Astrocyte (in vitro differentiated cells and primary cell): ENCODE results near the gene MCM3AP. TPM values are rescaled to one million over a fixed set of nuclear protein-coding genes. Genes with fewer than 3 reads are reported as not detected.

Experiments used
- DNase-seq: peaks from one replicate; pipeline ENCODE4 v3.0.0-alpha.2; 2010; ENCODE audit warnings: low read depth
- FAIRE-seq: peaks from 2 replicates; lab custom pipeline; 2011; peaks lifted over from hg19 to GRCh38; lab: Jason Lieb, UNC
- H2AFZ ChIP-seq: 2 replicates; pipeline ENCODE4 v1.6.0; 2012; ENCODE audit warnings: low read depth, low read length, inconsistent platforms
- H3K27ac ChIP-seq: 2 replicates; pipeline ENCODE4 v1.5.1; 2011; ENCODE audit warnings: low read depth, low read length, inconsistent platforms
- H3K27me3 ChIP-seq: 2 replicates; pipeline ENCODE4 v1.6.0; 2011; ENCODE audit warnings: low read length, inconsistent platforms; ENCODE audit not compliant: insufficient read depth
- H3K36me3 ChIP-seq: 2 replicates; pipeline ENCODE4 v1.5.1; 2011; ENCODE audit warnings: low read length, inconsistent platforms; ENCODE audit not compliant: insufficient read depth
- H3K4me1 ChIP-seq: 2 replicates; pipeline ENCODE4 v1.5.1; 2011; ENCODE audit warnings: low read length, inconsistent platforms; ENCODE audit not compliant: insufficient read depth
- H3K4me2 ChIP-seq: 2 replicates; pipeline ENCODE4 v1.6.0; 2012; ENCODE audit warnings: low read length, inconsistent platforms
- H3K4me3 ChIP-seq: 2 replicates; pipeline ENCODE4 v1.5.1; 2011; ENCODE audit warnings: low read depth, mild to moderate bottlenecking, low read length, inconsistent platforms; ENCODE audit not compliant: insufficient read depth
- H3K79me2 ChIP-seq: 2 replicates; pipeline ENCODE4 v1.6.0; 2012; ENCODE audit warnings: mild to moderate bottlenecking, low read length, inconsistent platforms; ENCODE audit not compliant: insufficient read depth
- H3K9ac ChIP-seq: 2 replicates; pipeline ENCODE4 v1.6.0; 2012; ENCODE audit warnings: mild to moderate bottlenecking, low read length, inconsistent platforms
- H3K9me3 ChIP-seq: 2 replicates; pipeline ENCODE4 v1.5.1; 2012; ENCODE audit warnings: low read depth, mild to moderate bottlenecking, low read length, inconsistent platforms; ENCODE audit not compliant: insufficient read depth
- H4K20me1 ChIP-seq: 2 replicates; pipeline ENCODE4 v1.6.0; 2012; ENCODE audit warnings: low read length, inconsistent platforms; ENCODE audit not compliant: insufficient read depth
- H3K27ac Mint-ChIP-seq: one replicate; pipeline ENCODE4 v1.8.0; 2021; ENCODE audit warnings: mild to moderate bottlenecking, mixed read lengths; ENCODE audit not compliant: unreplicated experiment
- H3K27me3 Mint-ChIP-seq: one replicate; pipeline ENCODE4 v1.8.0; 2021; ENCODE audit warnings: low read depth, mixed read lengths; ENCODE audit not compliant: unreplicated experiment
- H3K36me3 Mint-ChIP-seq: one replicate; pipeline ENCODE4 v1.8.0; 2021; ENCODE audit warnings: low read depth, mixed read lengths; ENCODE audit not compliant: unreplicated experiment
- H3K4me1 Mint-ChIP-seq: one replicate; pipeline ENCODE4 v1.8.0; 2021; ENCODE audit warnings: low read depth, mixed read lengths; ENCODE audit not compliant: unreplicated experiment
- H3K4me3 Mint-ChIP-seq: one replicate; pipeline ENCODE4 v1.8.0; 2021; ENCODE audit warnings: mild to moderate bottlenecking, moderate library complexity, mixed read lengths; ENCODE audit not compliant: unreplicated experiment
- H3K9me3 Mint-ChIP-seq: one replicate; pipeline ENCODE4 v1.8.0; 2021; ENCODE audit warnings: mild to moderate bottlenecking, mixed read lengths; ENCODE audit not compliant: unreplicated experiment
- EZH2 ChIP-seq: IDR thresholded peaks from 2 replicates; pipeline ENCODE4 v1.6.1; 2012; ENCODE audit warnings: mild to moderate bottlenecking, low read length, inconsistent platforms; ENCODE audit not compliant: insufficient read depth
- total RNA-seq: library from RNA; stranded (reverse); gene quantifications from 2 replicates; pipeline ENCODE4 v1.2.1, GENCODE V29; 2021
- TF ChIP-seq, protein P1 (sequence below): IDR thresholded peaks from 2 replicates; pipeline ENCODE4 v1.5.1; 2011; ENCODE audit warnings: low read depth, mild to moderate bottlenecking, inconsistent platforms, low read length, moderate library complexity; ENCODE audit not compliant: insufficient read depth

Gene MCM3AP
- total RNA-seq, 1 donor from 2014 or later: 84.2 TPM

DNA sequence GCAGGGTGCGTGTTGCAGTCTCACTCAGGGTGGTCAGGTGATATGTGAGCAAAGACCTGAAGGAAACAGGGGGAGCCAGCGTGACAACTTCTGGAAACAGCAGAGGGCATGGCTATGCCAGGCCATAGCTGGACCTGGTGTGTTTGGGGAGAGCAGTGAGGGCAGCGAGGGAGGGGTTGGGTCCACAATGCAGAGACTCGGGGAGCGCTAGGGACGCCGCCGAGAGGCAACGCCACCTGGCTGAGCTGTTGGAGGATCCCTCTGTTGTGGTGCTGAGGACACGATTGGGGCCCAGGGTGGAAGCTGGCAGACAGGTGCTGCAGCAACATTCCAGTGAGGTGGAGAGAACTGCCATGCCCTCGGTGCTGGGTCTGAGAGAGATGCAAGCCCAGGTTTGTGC is 30.2 kb downstream of the MCM3AP start:
- H3K9me3 Mint-ChIP-seq: peaks cover 3% of the 10 kb centered on the region
- H3K27ac Mint-ChIP-seq: no peak overlapping the region
- Histone ChIP-seq H3K9ac (no peak overlapping the region), H2AFZ (no peak overlapping the region), H3K4me2 (no peak overlapping the region), H3K27me3 (no peaks in the 10 kb centered on the region), H4K20me1 (peaks cover 18% of the 10 kb centered on the region), H3K27ac (no peak overlapping the region), H3K9me3 (no peaks in the 10 kb centered on the region), H3K4me3 (no peak overlapping the region), H3K79me2 (no peaks in the 10 kb centered on the region), H3K36me3 (peaks cover 53% of the 10 kb centered on the region), H3K4me1 (no peaks in the 10 kb centered on the region)
- no peak for TF ChIP-seq EZH2
- TF ChIP-seq, protein P1, sequence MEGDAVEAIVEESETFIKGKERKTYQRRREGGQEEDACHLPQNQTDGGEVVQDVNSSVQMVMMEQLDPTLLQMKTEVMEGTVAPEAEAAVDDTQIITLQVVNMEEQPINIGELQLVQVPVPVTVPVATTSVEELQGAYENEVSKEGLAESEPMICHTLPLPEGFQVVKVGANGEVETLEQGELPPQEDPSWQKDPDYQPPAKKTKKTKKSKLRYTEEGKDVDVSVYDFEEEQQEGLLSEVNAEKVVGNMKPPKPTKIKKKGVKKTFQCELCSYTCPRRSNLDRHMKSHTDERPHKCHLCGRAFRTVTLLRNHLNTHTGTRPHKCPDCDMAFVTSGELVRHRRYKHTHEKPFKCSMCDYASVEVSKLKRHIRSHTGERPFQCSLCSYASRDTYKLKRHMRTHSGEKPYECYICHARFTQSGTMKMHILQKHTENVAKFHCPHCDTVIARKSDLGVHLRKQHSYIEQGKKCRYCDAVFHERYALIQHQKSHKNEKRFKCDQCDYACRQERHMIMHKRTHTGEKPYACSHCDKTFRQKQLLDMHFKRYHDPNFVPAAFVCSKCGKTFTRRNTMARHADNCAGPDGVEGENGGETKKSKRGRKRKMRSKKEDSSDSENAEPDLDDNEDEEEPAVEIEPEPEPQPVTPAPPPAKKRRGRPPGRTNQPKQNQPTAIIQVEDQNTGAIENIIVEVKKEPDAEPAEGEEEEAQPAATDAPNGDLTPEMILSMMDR: no peak
- peaks cover 48% of the 10 kb centered on the region for H3K36me3 Mint-ChIP-seq
- H3K4me3 Mint-ChIP-seq: no peak overlapping the region
- no peaks in the 10 kb centered on the region for H3K4me1 Mint-ChIP-seq
- DNase-seq: no peak
- no peaks in the 10 kb centered on the region for H3K27me3 Mint-ChIP-seq
- FAIRE-seq: no peak

GRCh38 chr21:46254208-46254975 is 31.0 kb downstream of the MCM3AP start:
- Histone ChIP-seq H3K4me1 (no peaks in the 10 kb centered on the region), H2AFZ (no peak overlapping the region), H3K4me3 (no peak overlapping the region), H3K27me3 (no peaks in the 10 kb centered on the region), H3K79me2 (no peaks in the 10 kb centered on the region), H4K20me1 (peaks cover 19% of the 10 kb centered on the region), H3K9ac (no peak overlapping the region), H3K27ac (no peak overlapping the region), H3K4me2 (no peak overlapping the region), H3K9me3 (no peaks in the 10 kb centered on the region), H3K36me3 (peaks cover 49% of the 10 kb centered on the region)
- Mint-ChIP-seq H3K4me3 (no peak overlapping the region), H3K27ac (no peak overlapping the region), H3K27me3 (no peaks in the 10 kb centered on the region), H3K4me1 (no peaks in the 10 kb centered on the region), H3K36me3 (peaks cover 52% of the 10 kb centered on the region), H3K9me3 (peaks cover 3% of the 10 kb centered on the region)
- DNase-seq: no peak
- FAIRE-seq: no peak
- TF ChIP-seq, protein P1: no peak

DNA sequence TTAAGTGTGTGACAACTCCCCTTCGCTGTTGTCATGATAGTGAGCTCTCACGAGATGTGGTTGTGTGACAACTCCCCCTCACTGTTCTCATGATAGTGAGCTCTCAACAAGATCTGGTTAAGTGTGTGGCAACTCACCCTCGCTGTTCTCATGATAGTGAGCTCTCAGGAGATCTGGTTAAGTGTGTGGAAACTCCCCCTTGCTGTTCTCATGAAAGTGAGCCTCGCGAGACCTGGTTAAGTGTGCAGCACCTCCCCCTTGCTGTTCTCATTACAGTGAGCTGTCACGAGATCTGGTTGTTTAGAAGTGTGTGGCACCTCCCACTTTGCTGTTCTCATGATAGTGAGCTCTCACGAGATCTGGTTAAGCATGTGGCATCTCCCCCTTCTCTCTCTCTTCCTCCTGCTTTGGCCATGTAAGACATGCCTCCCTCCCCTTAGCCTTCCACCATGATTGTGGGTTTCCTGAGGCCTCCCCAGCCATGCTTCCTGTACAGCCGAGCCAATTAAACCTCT is 31.7 kb downstream of the MCM3AP start:
- Histone ChIP-seq H3K4me2 (no peak overlapping the region), H2AFZ (no peak overlapping the region), H3K9ac (no peak overlapping the region), H3K4me3 (no peak overlapping the region), H3K27me3 (no peaks in the 10 kb centered on the region), H4K20me1 (peaks cover 19% of the 10 kb centered on the region), H3K79me2 (no peaks in the 10 kb centered on the region), H3K36me3 (peaks cover 50% of the 10 kb centered on the region), H3K27ac (no peak overlapping the region), H3K9me3 (no peaks in the 10 kb centered on the region), H3K4me1 (no peaks in the 10 kb centered on the region)
- no peak overlapping the region for H3K27ac Mint-ChIP-seq
- peaks cover 3% of the 10 kb centered on the region for H3K9me3 Mint-ChIP-seq
- TF ChIP-seq, protein P1: no peak
- TF ChIP-seq EZH2: no peak
- no peak for FAIRE-seq
- no peaks in the 10 kb centered on the region for H3K27me3 Mint-ChIP-seq
- no peak for DNase-seq
- peaks cover 52% of the 10 kb centered on the region for H3K36me3 Mint-ChIP-seq
- no peaks in the 10 kb centered on the region for H3K4me1 Mint-ChIP-seq
- H3K4me3 Mint-ChIP-seq: no peak overlapping the region
